ENCODE results near the gene ZNF574.

ZNF574 gene

GRCh38 chr19:42059196-42059595 is 16.8 kb upstream of the ZNF574 start:
- Histone ChIP-seq H3K9me3 (ENCODE audit: control insufficient read depth, low read length) (no peaks in the 10 kb centered on the region), H3K4me2 (ENCODE audit: low read length) (no peak overlapping the region), H3K4me1 (no peaks in the 10 kb centered on the region), H3K27ac (no peak overlapping the region), H3K9ac (no peak overlapping the region), H3K27me3 (ENCODE audit: control insufficient read depth, insufficient read depth, low read length) (no peaks in the 10 kb centered on the region), H3K4me3 (ENCODE audit: low read depth, low read length) (no peak overlapping the region), H3K79me2 (no peaks in the 10 kb centered on the region), H3K36me3 (ENCODE audit: control insufficient read depth, insufficient read depth, low read length) (no peaks in the 10 kb centered on the region), H2AFZ (no peak overlapping the region)
- TF ChIP-seq, protein P1, sequence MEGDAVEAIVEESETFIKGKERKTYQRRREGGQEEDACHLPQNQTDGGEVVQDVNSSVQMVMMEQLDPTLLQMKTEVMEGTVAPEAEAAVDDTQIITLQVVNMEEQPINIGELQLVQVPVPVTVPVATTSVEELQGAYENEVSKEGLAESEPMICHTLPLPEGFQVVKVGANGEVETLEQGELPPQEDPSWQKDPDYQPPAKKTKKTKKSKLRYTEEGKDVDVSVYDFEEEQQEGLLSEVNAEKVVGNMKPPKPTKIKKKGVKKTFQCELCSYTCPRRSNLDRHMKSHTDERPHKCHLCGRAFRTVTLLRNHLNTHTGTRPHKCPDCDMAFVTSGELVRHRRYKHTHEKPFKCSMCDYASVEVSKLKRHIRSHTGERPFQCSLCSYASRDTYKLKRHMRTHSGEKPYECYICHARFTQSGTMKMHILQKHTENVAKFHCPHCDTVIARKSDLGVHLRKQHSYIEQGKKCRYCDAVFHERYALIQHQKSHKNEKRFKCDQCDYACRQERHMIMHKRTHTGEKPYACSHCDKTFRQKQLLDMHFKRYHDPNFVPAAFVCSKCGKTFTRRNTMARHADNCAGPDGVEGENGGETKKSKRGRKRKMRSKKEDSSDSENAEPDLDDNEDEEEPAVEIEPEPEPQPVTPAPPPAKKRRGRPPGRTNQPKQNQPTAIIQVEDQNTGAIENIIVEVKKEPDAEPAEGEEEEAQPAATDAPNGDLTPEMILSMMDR (IDR thresholded peaks at IDR 0.05) = no peak

DNA sequence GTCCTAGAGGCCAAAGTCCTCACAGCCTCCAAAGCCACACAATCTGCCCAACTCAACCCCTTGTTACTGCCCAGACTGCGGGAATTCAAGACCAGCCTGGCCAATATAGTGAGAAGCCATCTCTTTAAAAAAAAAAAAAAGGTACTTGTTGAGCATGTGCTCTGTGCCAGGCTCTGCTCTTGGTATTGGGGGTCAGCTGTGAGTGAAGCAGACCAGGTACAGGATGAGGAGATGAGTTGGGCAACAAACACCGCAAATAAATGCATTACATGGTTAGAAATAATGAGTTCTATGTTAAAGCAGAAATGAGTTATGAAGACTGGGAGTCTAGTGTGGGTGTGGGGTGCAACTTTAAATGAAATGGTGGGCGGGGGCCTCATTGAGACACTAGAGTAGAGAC is 15.8 kb upstream of the ZNF574 start:
- Histone ChIP-seq H3K9ac (no peak overlapping the region), H2AFZ (no peak overlapping the region), H3K4me1 (no peaks in the 10 kb centered on the region), H3K79me2 (no peaks in the 10 kb centered on the region), H3K36me3 (ENCODE audit: control insufficient read depth, insufficient read depth, low read length) (no peaks in the 10 kb centered on the region), H3K4me2 (ENCODE audit: low read length) (no peak overlapping the region), H3K4me3 (ENCODE audit: low read depth, low read length) (no peak overlapping the region), H3K9me3 (ENCODE audit: control insufficient read depth, low read length) (no peaks in the 10 kb centered on the region), H3K27me3 (ENCODE audit: control insufficient read depth, insufficient read depth, low read length) (no peaks in the 10 kb centered on the region), H3K27ac (no peak overlapping the region)
- TF ChIP-seq, protein P1 (IDR thresholded peaks at IDR 0.05) = no peak

GRCh38 chr19:42062381-42062780 is 13.6 kb upstream of the ZNF574 start:
- H3K4me3 ChIP-seq (ENCODE audit: low read depth, low read length) = no peak overlapping the region
- H3K36me3 ChIP-seq (ENCODE audit: control insufficient read depth, insufficient read depth, low read length) = no peaks in the 10 kb centered on the region
- H3K79me2 ChIP-seq = no peaks in the 10 kb centered on the region

DNA sequence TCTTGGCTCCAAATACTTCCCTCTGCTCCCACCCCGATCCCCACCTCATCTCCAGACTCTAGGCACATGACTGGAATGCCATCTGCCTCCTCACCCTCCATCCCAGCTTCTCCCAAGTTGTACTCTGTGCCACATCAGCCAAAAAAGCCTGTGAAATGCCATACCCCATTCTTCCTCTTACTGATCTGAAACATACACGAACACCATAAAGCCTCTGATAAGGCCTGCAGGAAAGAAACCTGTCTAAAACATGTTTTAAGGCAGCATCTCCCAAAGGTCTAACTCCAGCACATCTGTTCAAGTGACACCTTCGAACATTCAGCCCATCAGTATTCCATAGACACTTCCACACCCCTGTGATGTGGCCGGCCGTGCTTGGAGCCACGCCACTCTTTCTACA is 11.5 kb upstream of the ZNF574 start:
- Histone ChIP-seq H3K27me3 (ENCODE audit: control insufficient read depth, insufficient read depth, low read length) (no peaks in the 10 kb centered on the region), H3K79me2 (no peaks in the 10 kb centered on the region), H3K36me3 (ENCODE audit: control insufficient read depth, insufficient read depth, low read length) (no peaks in the 10 kb centered on the region), H2AFZ (no peak overlapping the region), H3K4me1 (peaks cover 8% of the 10 kb centered on the region), H3K9me3 (ENCODE audit: control insufficient read depth, low read length) (no peaks in the 10 kb centered on the region), H3K4me3 (ENCODE audit: low read depth, low read length) (no peak overlapping the region), H3K9ac (no peak overlapping the region), H3K4me2 (ENCODE audit: low read length) (no peak overlapping the region), H3K27ac (no peak overlapping the region)
- TF ChIP-seq, protein P1 (IDR thresholded peaks at IDR 0.05) = no peak

More at GRCh38 chr19:42062381-42062780, 13.6 kb upstream of the ZNF574 start:
- Histone ChIP-seq H3K4me1 (peaks cover under 1% of the 10 kb centered on the region), H3K27ac (no peak overlapping the region), H3K9ac (no peak overlapping the region), H3K4me2 (ENCODE audit: low read length) (no peak overlapping the region), H2AFZ (no peak overlapping the region), H3K9me3 (ENCODE audit: control insufficient read depth, low read length) (no peaks in the 10 kb centered on the region), H3K27me3 (ENCODE audit: control insufficient read depth, insufficient read depth, low read length) (no peaks in the 10 kb centered on the region)
- TF ChIP-seq, protein P1 (IDR thresholded peaks at IDR 0.05) = no peak

DNA sequence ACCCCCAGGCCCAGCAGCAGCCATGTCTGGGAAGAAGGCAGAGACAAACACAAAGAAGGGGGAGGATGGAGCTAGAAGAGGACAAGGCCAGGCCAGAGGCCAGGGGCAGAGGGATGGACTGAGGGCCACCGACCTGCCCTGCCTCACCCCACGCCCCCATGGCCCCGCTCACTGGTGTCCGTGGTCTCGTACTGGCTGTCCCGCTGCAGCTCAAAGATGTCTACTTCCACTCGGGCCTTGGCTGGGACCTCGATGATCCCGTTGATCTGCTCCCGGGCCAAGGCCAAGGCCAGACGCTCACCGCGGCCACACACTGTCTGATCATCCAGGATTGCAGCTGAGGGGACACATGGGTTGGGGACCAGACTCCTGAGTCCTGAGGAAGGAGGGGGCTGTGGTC is 10.9 kb upstream of the ZNF574 start:
- no peak overlapping the region for H3K9ac ChIP-seq
- H3K27me3 ChIP-seq (ENCODE audit: control insufficient read depth, insufficient read depth, low read length) = no peaks in the 10 kb centered on the region
- no peaks in the 10 kb centered on the region for H3K79me2 ChIP-seq
- no peaks in the 10 kb centered on the region for H3K36me3 ChIP-seq (ENCODE audit: control insufficient read depth, insufficient read depth, low read length)
- no peak overlapping the region for H3K27ac ChIP-seq
- TF ChIP-seq, protein P1 (IDR thresholded peaks at IDR 0.05) = no peak
- H3K4me2 ChIP-seq (ENCODE audit: low read length) = no peak overlapping the region
- no peak overlapping the region for H3K4me3 ChIP-seq (ENCODE audit: low read depth, low read length)
- H2AFZ ChIP-seq = no peak overlapping the region
- H3K9me3 ChIP-seq (ENCODE audit: control insufficient read depth, low read length) = no peaks in the 10 kb centered on the region
- peaks cover 8% of the 10 kb centered on the region for H3K4me1 ChIP-seq

Data from parathyroid adenoma (tissue), 2 donors.